GM23338 (cell line): ENCODE results near the gene SSH3.

ENCODE experiments used
- CREB1 ChIP-seq: fragments of 250-450 bp; sonication (Bioruptor Pico); IDR thresholded peaks from 2 replicates; pipeline ENCODE4 v1.5.0; 2020; ENCODE audit warnings: low read depth, mild to moderate bottlenecking, moderate library complexity
- EZH2 ChIP-seq: fragments of 200-600 bp; sonication (generic); IDR thresholded peaks from one replicate; pipeline ENCODE4 v1.8.0; 2017; ENCODE audit warnings: antibody characterized with exemption, mild to moderate bottlenecking, low read depth; ENCODE audit not compliant: unreplicated experiment
- EZH2phosphoT487 ChIP-seq: fragments of 200-600 bp; sonication (generic); IDR thresholded peaks from one replicate; pipeline ENCODE4 v1.8.1; 2018; ENCODE audit warnings: antibody characterized with exemption; ENCODE audit not compliant: unreplicated experiment
- JUNB ChIP-seq: IDR thresholded peaks from one replicate; pipeline ENCODE4 v1.6.1; 2016; ENCODE audit warnings: antibody characterized with exemption; ENCODE audit not compliant: unreplicated experiment
- POLR2AphosphoS5 ChIP-seq: IDR thresholded peaks from 2 replicates; pipeline ENCODE4 v1.6.1; 2016; ENCODE audit warnings: antibody characterized with exemption, low read depth
- STAT1 ChIP-seq: IDR thresholded peaks from one replicate; pipeline ENCODE4 v1.6.1; 2016; ENCODE audit warnings: antibody characterized with exemption; ENCODE audit not compliant: unreplicated experiment
- ZNF114 ChIP-seq: fragments of 250-450 bp; sonication (Bioruptor Pico); IDR thresholded peaks from 2 replicates; pipeline ENCODE4 v1.5.0; 2020; ENCODE audit warnings: mild to moderate bottlenecking, moderate library complexity
- ZNF331 ChIP-seq: fragments of 250-450 bp; sonication (Bioruptor Pico); IDR thresholded peaks from 2 replicates; pipeline ENCODE4 v1.5.0; 2020; ENCODE audit warnings: low read depth, mild to moderate bottlenecking, moderate library complexity
- TF ChIP-seq, protein P1 (sequence below), 2 experiments: fragments of 200-600 bp in 1 of 2; sonication (generic) in 1 of 2; conservative IDR thresholded peaks; 2 replicates each; pipeline versions ENCODE4 v1.5.1 to v1.6.1; 2016 to 2017; ENCODE audit warnings: antibody characterized with exemption in 2 of 2, low read depth in 2 of 2, mild to moderate bottlenecking in 2 of 2, moderate library complexity in 1 of 2
- TF ChIP-seq, protein P2 (sequence below): IDR thresholded peaks from one replicate; pipeline ENCODE4 v1.6.1; 2018; ENCODE audit warnings: antibody characterized with exemption; ENCODE audit not compliant: unreplicated experiment
- TF ChIP-seq, protein P3 (sequence below): IDR thresholded peaks from 2 replicates; pipeline ENCODE4 v1.6.1; 2016; ENCODE audit warnings: antibody characterized with exemption

DNA sequence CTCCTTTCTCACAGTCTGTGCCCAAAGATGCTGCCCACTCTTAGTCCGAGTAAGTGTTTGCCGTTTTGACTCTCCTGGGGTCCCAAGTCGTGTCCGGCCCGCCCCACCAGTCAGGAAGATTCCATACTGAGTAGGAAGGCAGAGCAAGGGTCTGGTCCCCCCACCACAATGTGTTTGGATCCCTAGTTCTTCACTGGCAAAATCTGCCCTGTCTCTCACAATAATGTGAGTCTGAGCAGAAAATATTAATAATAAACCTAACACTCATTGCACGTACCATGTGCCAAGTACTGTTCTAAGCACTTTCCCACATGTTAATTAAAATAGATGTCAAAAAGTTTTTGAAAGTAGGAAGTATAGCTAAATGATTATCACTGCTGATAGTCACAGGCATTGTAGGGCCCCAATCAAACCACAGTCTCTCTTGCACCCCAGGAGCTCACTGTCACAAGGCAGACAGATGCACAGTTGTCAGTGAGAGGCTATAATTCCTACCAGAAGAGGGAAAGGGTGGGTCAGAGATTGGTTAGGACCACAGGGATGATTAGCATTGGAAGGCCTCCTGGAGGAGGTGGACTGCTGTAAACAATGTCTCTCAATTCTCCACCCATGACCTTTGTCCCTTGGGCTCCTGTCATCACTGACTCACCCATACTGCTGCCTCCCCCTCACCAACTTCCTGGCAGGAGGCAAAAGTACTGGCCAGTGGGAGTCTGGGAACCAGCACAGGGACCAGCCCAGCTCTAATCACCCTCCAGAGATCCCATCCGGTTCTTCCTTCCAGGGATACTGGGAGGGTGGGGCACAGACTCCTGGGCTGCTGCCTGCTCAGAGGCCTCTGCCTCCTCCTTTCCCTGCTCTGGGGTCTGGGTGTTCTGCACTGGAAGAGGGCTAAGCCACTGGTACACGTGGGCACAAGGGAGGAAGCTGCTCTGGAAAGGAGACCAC lies 51.0 kb downstream of the SSH3 start:
- TF ChIP-seq, protein P1, sequence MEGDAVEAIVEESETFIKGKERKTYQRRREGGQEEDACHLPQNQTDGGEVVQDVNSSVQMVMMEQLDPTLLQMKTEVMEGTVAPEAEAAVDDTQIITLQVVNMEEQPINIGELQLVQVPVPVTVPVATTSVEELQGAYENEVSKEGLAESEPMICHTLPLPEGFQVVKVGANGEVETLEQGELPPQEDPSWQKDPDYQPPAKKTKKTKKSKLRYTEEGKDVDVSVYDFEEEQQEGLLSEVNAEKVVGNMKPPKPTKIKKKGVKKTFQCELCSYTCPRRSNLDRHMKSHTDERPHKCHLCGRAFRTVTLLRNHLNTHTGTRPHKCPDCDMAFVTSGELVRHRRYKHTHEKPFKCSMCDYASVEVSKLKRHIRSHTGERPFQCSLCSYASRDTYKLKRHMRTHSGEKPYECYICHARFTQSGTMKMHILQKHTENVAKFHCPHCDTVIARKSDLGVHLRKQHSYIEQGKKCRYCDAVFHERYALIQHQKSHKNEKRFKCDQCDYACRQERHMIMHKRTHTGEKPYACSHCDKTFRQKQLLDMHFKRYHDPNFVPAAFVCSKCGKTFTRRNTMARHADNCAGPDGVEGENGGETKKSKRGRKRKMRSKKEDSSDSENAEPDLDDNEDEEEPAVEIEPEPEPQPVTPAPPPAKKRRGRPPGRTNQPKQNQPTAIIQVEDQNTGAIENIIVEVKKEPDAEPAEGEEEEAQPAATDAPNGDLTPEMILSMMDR (conservative IDR thresholded peaks at IDR 0.05; ENCODE audit: low read depth in 2 of 2), result no peak
- TF ChIP-seq EZH2 (no peak), POLR2AphosphoS5 (no peak), ZNF331 (CRISPR knock-in tag) (no peak), EZH2phosphoT487 (no peak), ZNF114 (CRISPR knock-in tag) (no peak), STAT1 (no peak), CREB1 (CRISPR knock-in tag) (no peak), JUNB (no peak)
- TF ChIP-seq, protein P2, sequence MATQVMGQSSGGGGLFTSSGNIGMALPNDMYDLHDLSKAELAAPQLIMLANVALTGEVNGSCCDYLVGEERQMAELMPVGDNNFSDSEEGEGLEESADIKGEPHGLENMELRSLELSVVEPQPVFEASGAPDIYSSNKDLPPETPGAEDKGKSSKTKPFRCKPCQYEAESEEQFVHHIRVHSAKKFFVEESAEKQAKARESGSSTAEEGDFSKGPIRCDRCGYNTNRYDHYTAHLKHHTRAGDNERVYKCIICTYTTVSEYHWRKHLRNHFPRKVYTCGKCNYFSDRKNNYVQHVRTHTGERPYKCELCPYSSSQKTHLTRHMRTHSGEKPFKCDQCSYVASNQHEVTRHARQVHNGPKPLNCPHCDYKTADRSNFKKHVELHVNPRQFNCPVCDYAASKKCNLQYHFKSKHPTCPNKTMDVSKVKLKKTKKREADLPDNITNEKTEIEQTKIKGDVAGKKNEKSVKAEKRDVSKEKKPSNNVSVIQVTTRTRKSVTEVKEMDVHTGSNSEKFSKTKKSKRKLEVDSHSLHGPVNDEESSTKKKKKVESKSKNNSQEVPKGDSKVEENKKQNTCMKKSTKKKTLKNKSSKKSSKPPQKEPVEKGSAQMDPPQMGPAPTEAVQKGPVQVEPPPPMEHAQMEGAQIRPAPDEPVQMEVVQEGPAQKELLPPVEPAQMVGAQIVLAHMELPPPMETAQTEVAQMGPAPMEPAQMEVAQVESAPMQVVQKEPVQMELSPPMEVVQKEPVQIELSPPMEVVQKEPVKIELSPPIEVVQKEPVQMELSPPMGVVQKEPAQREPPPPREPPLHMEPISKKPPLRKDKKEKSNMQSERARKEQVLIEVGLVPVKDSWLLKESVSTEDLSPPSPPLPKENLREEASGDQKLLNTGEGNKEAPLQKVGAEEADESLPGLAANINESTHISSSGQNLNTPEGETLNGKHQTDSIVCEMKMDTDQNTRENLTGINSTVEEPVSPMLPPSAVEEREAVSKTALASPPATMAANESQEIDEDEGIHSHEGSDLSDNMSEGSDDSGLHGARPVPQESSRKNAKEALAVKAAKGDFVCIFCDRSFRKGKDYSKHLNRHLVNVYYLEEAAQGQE, result no peak
- TF ChIP-seq, protein P3, sequence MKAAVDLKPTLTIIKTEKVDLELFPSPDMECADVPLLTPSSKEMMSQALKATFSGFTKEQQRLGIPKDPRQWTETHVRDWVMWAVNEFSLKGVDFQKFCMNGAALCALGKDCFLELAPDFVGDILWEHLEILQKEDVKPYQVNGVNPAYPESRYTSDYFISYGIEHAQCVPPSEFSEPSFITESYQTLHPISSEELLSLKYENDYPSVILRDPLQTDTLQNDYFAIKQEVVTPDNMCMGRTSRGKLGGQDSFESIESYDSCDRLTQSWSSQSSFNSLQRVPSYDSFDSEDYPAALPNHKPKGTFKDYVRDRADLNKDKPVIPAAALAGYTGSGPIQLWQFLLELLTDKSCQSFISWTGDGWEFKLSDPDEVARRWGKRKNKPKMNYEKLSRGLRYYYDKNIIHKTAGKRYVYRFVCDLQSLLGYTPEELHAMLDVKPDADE, result no peak
